Esophagus squamous epithelium (tissue), 5 donors: ENCODE measurements around the gene FTL. TPM values are rescaled to one million over a fixed set of nuclear protein-coding genes. Genes with fewer than 3 reads are reported as not detected.
"Not testable (repeated sequence)": the region's sequence is repeated elsewhere in the genome, so short reads cannot be mapped to it uniquely, and the experiment has no call there.

ENCODE experiments used
- DNase-seq: peaks from one replicate; lab custom pipeline; 2025; lab: John Stamatoyannopoulos, UW
- H3K27ac ChIP-seq, 4 donors: fragments of 200-600 bp; sonication (generic); one replicate each; pipeline ENCODE4 v1.5.1; 2016 to 2019; ENCODE audit warnings: mild to moderate bottlenecking in 1 of 4
- H3K27me3 ChIP-seq, 4 donors: fragments of 200-600 bp; sonication (generic); 1 replicate in 3 of 4; 2 replicates in 1 of 4; pipeline versions ENCODE4 v1.5.1 to v1.6.0; 2017 to 2021; ENCODE audit warnings: antibody characterized with exemption in 1 of 4
- H3K36me3 ChIP-seq, 3 donors: fragments of 200-600 bp; sonication (generic); one replicate each; pipeline ENCODE4 v1.5.1; 2016 to 2019
- H3K4me1 ChIP-seq, 3 donors: fragments of 200-600 bp; sonication (generic); one replicate each; pipeline ENCODE4 v1.5.1; 2017 to 2019
- H3K4me3 ChIP-seq, 4 donors: fragments of 200-600 bp; sonication (generic); 1 replicate in 3 of 4; 2 replicates in 1 of 4; pipeline ENCODE4 v1.5.1; 2016 to 2019; ENCODE audit warnings: mild to moderate bottlenecking in 2 of 4, moderate library complexity in 1 of 4
- H3K9me3 ChIP-seq, 3 donors: fragments of 200-600 bp; sonication (generic); one replicate each; pipeline ENCODE4 v1.5.1; 2016 to 2019
- POLR2A ChIP-seq, 4 donors: fragments of 450-650 bp; IDR thresholded peaks; one replicate each; pipeline ENCODE4 v1.6.1; 2017; ENCODE audit warnings: antibody characterized with exemption in 4 of 4, mild to moderate bottlenecking in 4 of 4, moderate library complexity in 3 of 4
- WGBS, 2 donors: methylation state at CpG; one replicate each; pipeline ENCODE4 v1.1.5; 2018; 5-methylcytosine and 5-hydroxymethylcytosine counted together
- intact Hi-C: fragments of 100-400 bp; cut with DNase I; formaldehyde crosslinking; loops from one replicate; pipeline ENCODE4 v1.15.0; 2022
- total RNA-seq, 4 donors: library from RNA; depleted of rRNA; stranded (reverse); fragments of >200 nt; gene quantifications; one replicate each; pipeline ENCODE4 v1.1.0, GENCODE V29; 2016
- TF ChIP-seq, protein P1 (sequence below), 6 experiments: fragments of 450-650 bp in 4 of 6; fragments of 200-600 bp in 2 of 6; sonication (generic) in 2 of 6; IDR thresholded peaks; one replicate each; pipeline ENCODE4 v1.5.1; 2016 to 2019; ENCODE audit warnings: antibody characterized with exemption in 6 of 6, mild to moderate bottlenecking in 4 of 6, moderate library complexity in 4 of 6
- donor health status: DM: yes; HTN: yes; CAD: no.

Gene FTL
- total RNA-seq: 1,000 to 10,000 TPM in 3 of 4 donors, 100 to 1,000 TPM in 1; 556 to 2,127 (median 1,494) TPM

- TF ChIP-seq, protein P1, sequence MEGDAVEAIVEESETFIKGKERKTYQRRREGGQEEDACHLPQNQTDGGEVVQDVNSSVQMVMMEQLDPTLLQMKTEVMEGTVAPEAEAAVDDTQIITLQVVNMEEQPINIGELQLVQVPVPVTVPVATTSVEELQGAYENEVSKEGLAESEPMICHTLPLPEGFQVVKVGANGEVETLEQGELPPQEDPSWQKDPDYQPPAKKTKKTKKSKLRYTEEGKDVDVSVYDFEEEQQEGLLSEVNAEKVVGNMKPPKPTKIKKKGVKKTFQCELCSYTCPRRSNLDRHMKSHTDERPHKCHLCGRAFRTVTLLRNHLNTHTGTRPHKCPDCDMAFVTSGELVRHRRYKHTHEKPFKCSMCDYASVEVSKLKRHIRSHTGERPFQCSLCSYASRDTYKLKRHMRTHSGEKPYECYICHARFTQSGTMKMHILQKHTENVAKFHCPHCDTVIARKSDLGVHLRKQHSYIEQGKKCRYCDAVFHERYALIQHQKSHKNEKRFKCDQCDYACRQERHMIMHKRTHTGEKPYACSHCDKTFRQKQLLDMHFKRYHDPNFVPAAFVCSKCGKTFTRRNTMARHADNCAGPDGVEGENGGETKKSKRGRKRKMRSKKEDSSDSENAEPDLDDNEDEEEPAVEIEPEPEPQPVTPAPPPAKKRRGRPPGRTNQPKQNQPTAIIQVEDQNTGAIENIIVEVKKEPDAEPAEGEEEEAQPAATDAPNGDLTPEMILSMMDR (IDR thresholded peaks at IDR 0.05): peak in 1 of 6 experiments; percentile 1
- peak in 3 of 4 donors; percentile 33 to 99 (median 99) for TF ChIP-seq POLR2A (IDR thresholded peaks at IDR 0.05)
- no peaks in the 10 kb centered on the region for H3K9me3 ChIP-seq
- H3K27me3 ChIP-seq: no peaks in the 10 kb centered on the region
- DNase-seq: peak; percentile 90
- H3K27ac ChIP-seq: peak within 1 kb of the TSS; percentile 84 to 95 (median 94)
- intact Hi-C loops: no loop called here
- H3K4me3 ChIP-seq: peak within 1 kb of the TSS; percentile 68 to 97 (median 84)
- peaks cover 43 to 72% (median 44%) of the 10 kb centered on the region in 3 donors for H3K4me1 ChIP-seq
- H3K36me3 ChIP-seq: peaks cover 17 to 43% (median 19%) of the 10 kb centered on the region in 3 donors
- WGBS, 2 donors: 0 to 1% methylated on average over 24 to 31 of the region's 52 CpGs
Observed at GRCh38 chr19:48965040-48965805, at the start of gene FTL. TSS of gene FTL (plus strand) at chr19:48965309. CDS start at chr19:48965508, 199 bp downstream.

DNA sequence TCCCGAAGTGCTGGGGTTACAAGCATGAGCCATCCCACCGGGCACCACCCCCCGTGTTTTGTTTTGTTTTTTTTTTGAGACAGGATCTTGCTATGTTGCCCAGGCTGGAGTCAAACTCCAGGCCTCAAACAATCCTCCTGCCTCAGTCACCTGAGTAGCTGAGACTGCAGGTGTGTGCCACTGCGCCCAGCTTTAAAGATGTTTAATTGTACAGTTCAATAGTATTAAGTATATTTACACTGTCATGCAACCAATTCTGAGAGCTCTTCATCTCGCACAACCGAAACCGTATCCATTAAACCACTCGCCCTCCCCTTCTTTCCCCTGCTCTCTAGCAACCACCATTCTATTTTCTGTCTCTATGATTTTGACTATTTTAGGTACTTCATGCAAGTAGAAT, 49.4 kb upstream of the FTL start:
- no peak for DNase-seq
- Histone ChIP-seq H3K9me3 (no peaks in the 10 kb centered on the region), H3K27me3 (no peaks in the 10 kb centered on the region), H3K27ac (no peak overlapping the region), H3K36me3 (peaks cover 20 to 100% (median 55%) of the 10 kb centered on the region in 3 donors), H3K4me3 (no peak overlapping the region), H3K4me1 (no peaks in the 10 kb centered on the region)
- TF ChIP-seq POLR2A (IDR thresholded peaks at IDR 0.05): no peak
- TF ChIP-seq, protein P1 (IDR thresholded peaks at IDR 0.05): no peak
- WGBS, 2 donors: 76 to 79% methylated on average over 8 of the region's 8 CpGs
- intact Hi-C loops: no loop called here

DNA sequence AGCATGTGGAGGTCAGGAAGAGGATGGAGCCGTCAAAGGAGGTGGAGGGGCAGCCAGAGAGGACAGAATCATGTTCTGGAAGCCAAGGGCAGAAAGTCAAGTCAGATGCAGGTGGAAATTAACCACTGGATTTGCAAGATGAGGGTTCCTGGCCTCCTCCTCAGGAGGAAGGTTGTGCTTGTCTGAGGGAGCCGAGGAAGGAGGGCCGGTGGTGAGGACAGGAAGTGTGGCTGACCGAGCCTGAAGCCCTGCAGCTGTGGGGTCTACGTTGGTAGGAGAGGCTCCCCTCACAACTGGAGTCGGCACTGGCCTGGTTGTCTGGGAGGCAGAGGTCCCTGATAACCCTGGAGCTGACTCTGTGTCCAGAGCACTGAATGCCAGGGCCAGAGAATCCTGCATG, 47.0 kb upstream of the FTL start:
- DNase-seq: no peak
- Histone ChIP-seq H3K4me3 (no peak overlapping the region), H3K27ac (no peak overlapping the region), H3K4me1 (no peaks in the 10 kb centered on the region), H3K9me3 (no peaks in the 10 kb centered on the region), H3K27me3 (no peaks in the 10 kb centered on the region), H3K36me3 (peaks cover 34 to 100% (median 40%) of the 10 kb centered on the region in 3 donors)
- WGBS, 2 donors: 64 to 83% methylated on average over 6 of the region's 6 CpGs
- intact Hi-C loops: no loop called here
- TF ChIP-seq, protein P1 (IDR thresholded peaks at IDR 0.05): no peak
- TF ChIP-seq POLR2A (IDR thresholded peaks at IDR 0.05): no peak

- WGBS, 2 donors: 88 to 91% methylated on average over 14 to 16 of the region's 18 CpGs
- Histone ChIP-seq H3K27me3 (no peaks in the 10 kb centered on the region), H3K4me3 (no peak overlapping the region), H3K9me3 (no peaks in the 10 kb centered on the region), H3K27ac (no peak overlapping the region), H3K36me3 (peaks cover 32 to 100% (median 33%) of the 10 kb centered on the region in 3 donors), H3K4me1 (no peaks in the 10 kb centered on the region)
- intact Hi-C loops: no loop called here
- no peak for TF ChIP-seq POLR2A (IDR thresholded peaks at IDR 0.05)
- TF ChIP-seq, protein P1 (IDR thresholded peaks at IDR 0.05): no peak
- DNase-seq: no peak
Observed at GRCh38 chr19:48918801-48919247, 46.3 kb upstream of the FTL start.

DNA sequence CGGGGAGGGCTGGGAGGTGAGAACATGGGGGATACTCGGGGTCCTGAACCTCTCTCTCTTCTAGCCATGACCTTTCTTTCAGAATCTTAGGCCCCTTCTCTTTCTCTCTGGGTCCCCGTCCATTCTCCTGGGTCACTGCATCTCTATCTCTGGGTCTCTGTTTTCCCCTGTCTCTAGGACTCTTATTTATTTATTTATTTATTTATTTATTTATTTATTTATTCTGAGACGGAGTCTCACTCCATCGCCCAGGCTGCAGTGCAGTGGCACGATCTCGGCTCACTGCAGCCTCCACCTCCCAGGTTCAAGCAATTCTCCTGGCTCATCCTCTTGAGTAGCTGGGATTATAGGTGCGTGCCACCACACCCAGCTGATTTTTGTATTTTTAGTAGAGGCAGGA, 45.8 kb upstream of the FTL start:
- intact Hi-C loops, H3K4me3 ChIP-seq, H3K27ac ChIP-seq, H3K27me3 ChIP-seq, H3K4me1 ChIP-seq, DNase-seq, H3K9me3 ChIP-seq: not testable (repeated sequence)
- WGBS, 2 donors: 92 to 93% methylated on average over 6 to 8 of the region's 8 CpGs
- peaks cover 28 to 97% (median 29%) of the 10 kb centered on the region in 3 donors for H3K36me3 ChIP-seq
